ENCODE data around the gene DLL1.

The DLL1 gene

DNA sequence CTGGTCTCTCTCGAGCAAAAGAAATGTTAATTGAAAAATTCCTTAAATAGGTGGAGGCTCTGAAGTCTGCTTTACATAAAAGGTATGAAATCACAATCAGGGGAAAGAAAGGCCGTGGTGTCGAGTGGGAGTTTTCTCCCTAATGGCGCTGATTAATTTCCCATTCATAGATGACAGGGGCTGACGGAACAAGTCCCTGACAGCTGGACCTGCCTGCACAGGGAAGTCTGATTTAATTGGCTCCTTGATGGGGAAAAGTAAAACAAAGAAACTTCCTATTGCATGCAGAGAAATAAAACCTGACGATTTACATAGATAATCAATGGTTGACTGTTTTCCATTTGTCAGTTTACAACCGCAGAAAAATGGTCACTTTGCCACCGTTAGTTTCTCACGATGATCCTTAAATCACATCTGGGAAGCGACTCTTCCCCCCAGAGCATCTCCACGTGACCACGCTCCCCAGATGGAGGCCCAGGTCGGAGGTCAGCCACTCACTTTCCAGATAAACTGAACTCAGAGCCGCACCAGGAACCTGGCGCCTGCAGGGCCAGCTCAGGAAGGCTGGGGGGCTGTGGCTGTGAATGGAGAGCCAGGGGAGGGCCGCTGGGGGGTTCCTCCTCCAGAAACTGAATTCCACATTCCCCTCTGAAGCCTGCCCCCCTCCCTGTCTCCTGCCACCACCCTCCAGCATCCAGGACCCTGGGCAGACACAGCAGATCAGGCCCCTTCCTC is 55.3 kb downstream of the DLL1 start:
- Histone ChIP-seq H3K79me2 (ENCODE audit: control insufficient read depth, insufficient read depth, low read length, unreplicated experiment) (no peaks in the 10 kb centered on the region), H3K4me3 (ENCODE audit: low read depth, low read length) (no peak overlapping the region), H3K27ac (ENCODE audit: low read depth, low read length) (no peak overlapping the region), H2AFZ (ENCODE audit: low read length, unreplicated experiment) (no peak overlapping the region), H3K4me1 (ENCODE audit: control insufficient read depth, insufficient read depth, low read length, unreplicated experiment) (no peaks in the 10 kb centered on the region), H3K36me3 (ENCODE audit: insufficient read depth, low read length) (no peaks in the 10 kb centered on the region), H3K27me3 (ENCODE audit: insufficient read depth, low read length) (no peaks in the 10 kb centered on the region)

DNA sequence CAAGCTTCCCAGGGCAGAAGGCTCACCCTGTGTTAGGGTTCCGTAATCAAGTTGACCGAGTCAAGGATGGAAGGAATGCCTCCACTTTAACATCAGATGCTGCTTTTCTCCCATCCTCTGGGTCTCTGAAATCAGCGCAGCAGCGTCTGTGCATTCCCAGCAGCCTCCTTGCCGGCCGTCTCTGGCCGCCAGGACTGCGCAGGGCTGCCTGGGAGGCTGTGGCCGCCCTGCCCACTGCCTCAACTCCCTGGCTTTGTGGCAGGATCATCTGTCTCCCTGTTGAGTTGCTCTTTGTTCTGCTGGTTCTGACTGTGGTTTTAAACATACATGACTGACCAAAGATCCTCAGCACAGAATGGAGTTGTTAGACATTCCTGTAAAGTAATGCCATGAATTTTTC is 56.5 kb downstream of the DLL1 start:
- Histone ChIP-seq H3K4me1 (ENCODE audit: control insufficient read depth, insufficient read depth, low read length, unreplicated experiment) (no peaks in the 10 kb centered on the region), H3K79me2 (ENCODE audit: control insufficient read depth, insufficient read depth, low read length, unreplicated experiment) (no peaks in the 10 kb centered on the region), H3K27me3 (ENCODE audit: insufficient read depth, low read length) (no peaks in the 10 kb centered on the region), H3K4me3 (ENCODE audit: low read depth, low read length) (no peak overlapping the region), H3K27ac (ENCODE audit: low read depth, low read length) (no peak overlapping the region), H2AFZ (ENCODE audit: low read length, unreplicated experiment) (no peak overlapping the region), H3K36me3 (ENCODE audit: insufficient read depth, low read length) (no peaks in the 10 kb centered on the region)

DNA sequence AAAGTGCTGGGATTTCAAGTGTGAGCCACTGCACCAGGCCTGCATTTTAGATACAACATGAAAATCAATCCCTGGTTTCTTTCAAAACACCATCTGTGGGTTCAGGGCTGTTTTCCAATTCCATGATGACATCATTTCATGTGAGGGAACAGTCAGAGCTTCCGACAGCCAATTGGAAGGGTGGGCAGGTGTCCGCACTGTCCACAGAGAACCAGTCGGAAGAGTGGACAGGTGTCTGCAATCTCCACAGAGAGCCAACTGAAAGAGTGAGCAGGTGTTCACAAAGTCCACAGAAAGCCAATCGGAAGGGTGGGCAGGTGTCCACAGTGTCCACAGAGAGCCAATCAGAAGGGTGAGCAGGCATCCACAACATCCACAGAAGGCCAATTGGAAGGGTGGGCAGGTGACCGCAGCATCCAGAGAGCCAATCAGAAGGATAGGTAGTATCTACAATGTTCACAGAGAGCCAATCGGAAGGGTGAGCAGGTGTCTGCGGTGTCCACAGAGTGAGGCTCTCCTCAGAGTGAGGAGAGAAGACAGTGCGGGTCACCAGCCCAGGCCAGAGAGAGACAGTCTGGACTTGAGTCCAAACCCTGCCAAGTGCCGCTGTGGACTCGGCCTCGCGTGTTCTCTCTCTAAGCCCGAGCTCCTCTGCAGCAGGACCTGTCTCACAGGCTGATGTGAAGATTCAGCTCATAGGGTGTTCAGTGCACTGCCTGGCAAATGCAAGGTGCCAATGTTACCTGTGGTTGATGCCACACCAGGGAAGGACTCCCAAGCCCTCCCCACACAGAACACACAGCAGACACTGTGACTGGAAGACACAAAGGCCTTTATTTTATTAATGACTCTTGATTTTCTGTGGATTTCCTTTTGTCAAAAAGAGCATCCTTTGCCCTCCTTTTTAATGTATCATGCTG is 57.3 kb downstream of the DLL1 start:
- no peak overlapping the region for H3K27ac ChIP-seq (ENCODE audit: low read depth, low read length)
- H3K4me3 ChIP-seq (ENCODE audit: low read depth, low read length) = no peak overlapping the region
- no peaks in the 10 kb centered on the region for H3K36me3 ChIP-seq (ENCODE audit: insufficient read depth, low read length)
- no peaks in the 10 kb centered on the region for H3K79me2 ChIP-seq (ENCODE audit: control insufficient read depth, insufficient read depth, low read length, unreplicated experiment)
- no peak overlapping the region for H2AFZ ChIP-seq (ENCODE audit: low read length, unreplicated experiment)
- H3K4me1 ChIP-seq (ENCODE audit: control insufficient read depth, insufficient read depth, low read length, unreplicated experiment) = no peaks in the 10 kb centered on the region
- H3K27me3 ChIP-seq (ENCODE audit: insufficient read depth, low read length) = no peaks in the 10 kb centered on the region

Measured in ACC112 (cell line).